ENCODE data around the gene RNU2-63P.
"Not testable (repeated sequence)": the region's sequence is repeated elsewhere in the genome, so short reads cannot be mapped to it uniquely, and the experiment has no call there.

RNU2-63P gene

DNA sequence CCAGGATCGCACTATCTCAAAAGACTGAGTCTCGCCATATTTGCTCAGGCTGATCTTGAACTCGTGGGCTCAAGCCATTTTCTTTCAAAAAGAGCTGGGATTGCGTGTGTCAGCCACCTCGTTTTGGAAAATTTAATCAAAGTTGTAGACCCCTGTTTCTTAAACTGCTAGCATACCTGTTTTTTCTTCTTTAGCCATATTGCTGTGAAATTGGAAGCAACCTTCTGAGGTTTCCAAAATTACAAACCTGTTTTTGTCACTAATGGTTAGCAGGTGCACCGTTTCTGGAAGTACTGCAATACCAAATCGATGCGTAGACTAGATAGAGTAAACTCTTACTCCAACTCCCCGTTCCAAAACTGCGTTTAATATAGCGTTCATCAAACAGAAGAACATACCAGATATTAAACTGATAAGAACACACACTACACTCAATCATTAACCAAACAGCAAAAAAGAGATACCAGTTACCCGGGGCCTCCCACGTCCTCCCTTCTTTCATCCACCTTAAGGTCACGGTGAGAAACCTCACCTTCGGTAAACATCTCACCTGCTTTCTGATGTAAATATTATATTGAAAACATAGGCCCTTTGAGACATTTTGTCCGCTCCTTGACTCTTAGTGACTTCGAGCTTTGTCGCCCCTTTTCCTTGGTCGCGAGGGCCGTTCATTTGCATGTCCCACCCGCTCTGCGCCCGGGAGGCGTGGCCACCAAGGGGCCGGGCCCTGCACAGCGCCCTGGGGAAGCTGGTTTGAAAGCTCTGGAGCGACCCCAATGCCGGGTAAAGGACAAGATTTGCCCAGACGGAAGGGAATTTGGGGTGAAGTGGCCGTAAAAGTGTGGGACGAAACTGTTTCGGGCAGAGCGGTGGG, at the start of gene RNU2-63P:
TSS of gene RNU2-63P (minus strand) at position 462 of the 874 bp plus-strand sequence.
- peak; percentile 84 for FAIRE-seq

DNA sequence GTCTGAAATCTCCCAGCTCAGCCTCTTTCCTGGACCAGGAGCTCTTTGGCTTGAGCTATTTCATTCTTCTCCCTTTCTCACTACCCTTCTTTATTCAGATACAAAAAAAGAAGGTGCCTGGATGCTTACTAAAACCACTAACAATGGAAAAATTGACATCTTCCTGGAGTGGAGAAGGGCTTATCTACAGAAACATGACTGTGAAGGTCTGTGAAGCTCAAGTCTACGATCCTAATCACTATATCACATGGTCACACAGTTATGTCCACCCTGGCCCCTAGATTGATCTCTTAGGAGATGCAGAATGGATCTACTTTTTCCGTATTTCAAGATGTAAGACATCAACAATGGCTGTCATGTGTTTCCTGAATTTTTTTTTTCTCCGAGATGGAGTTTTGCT, 44.9 kb upstream of the RNU2-63P start:
- no peak for FAIRE-seq

DNA sequence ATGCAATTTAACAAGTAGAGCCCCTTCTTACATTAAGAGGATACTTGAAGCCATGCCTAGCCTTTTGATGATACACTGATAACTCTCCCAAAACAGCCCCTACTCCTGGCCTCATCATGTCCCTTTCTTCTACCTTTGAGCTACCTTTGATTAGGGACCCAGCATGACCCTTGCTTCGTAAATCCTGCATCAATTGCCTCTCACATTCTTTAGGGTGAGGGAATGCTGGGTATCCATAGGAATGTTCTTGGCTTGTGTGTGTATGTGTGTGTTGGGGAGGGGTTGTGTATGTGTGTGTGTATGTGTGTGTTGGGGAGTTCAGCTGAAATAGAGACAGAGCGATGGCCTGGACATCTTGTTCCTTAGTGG, 44.5 kb upstream of the RNU2-63P start:
- no peak for FAIRE-seq

DNA sequence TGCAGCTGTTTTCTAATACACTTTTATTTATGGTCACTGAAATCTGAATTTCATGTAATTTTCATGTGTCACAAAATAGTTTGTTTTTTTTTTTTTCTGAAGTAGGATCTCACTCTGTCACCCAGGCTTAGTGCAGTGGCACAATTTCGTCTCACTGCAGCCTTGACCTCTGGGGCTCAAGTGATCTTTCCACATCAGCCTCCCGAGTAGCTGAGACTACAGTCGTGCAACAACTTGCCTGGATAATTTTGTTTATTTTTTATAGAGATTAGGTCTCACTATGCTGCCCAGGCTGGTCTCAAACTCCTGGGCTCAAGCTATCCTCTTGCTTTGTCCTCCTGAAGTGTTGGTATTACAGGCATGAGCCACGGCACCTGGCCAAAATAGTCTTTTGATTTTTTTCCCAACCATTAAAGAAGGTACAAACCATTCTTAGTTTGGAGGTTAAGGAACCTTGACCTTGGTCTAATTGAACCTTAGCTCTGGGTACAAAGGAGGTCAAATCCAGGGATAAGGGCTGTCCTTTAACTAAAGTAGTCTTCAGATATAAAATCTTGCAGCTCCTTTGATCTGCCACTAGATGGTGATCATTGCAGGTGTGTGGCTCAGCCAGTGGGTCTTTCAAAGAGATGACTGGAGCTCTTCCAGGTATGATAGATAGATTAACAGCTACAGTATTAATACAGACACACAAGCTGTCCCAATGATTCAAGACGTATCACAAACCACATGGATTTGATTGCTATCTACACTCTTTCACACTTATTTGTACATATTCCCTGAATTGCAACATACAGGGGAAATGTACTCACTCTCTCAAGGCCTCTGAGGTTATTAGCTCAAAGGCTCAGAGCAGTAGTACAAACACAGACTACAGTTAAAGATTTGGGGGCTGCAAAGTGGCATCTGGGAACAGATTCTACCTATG, 43.9 kb upstream of the RNU2-63P start:
- FAIRE-seq = peak; percentile 68

DNA sequence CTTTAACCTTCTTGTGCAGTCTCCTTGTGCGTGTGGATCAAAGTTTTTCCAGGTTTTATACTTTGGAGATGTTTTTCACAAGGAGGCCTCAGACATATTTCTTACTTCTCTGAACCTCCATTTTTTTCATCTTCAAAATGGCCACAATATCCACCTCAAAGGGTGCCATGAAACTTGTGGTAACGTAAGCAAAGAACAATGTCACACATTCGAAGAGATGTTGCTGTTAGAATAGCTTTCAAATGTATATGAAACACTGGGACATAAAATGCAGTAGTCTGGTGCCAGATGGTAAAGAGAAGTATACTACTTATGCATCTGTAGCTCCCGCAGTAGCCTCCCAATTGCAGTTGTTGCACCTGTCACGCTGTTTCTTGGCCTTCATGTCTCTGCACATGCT, 41.8 kb upstream of the RNU2-63P start:
- no peak for FAIRE-seq

DNA sequence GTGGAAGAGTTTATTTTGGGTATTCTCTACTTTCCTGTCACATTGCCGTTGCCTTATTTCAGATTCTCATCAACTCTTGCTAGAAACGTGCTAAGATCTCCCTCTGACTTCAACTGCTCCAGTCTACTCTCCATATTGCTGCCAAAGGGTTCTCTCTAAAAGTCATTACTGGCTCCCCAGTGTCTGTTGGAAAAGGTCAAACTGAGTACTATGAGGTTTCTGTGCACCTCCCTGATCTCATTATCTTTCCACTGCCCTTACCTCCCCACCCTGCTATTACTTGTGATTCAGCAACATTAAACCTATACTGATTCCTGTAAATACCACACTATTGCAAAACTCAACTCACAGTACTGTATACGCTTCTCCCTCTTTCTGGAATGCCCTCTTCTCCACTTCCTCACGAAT, 41.1 kb upstream of the RNU2-63P start:
- FAIRE-seq = no peak

DNA sequence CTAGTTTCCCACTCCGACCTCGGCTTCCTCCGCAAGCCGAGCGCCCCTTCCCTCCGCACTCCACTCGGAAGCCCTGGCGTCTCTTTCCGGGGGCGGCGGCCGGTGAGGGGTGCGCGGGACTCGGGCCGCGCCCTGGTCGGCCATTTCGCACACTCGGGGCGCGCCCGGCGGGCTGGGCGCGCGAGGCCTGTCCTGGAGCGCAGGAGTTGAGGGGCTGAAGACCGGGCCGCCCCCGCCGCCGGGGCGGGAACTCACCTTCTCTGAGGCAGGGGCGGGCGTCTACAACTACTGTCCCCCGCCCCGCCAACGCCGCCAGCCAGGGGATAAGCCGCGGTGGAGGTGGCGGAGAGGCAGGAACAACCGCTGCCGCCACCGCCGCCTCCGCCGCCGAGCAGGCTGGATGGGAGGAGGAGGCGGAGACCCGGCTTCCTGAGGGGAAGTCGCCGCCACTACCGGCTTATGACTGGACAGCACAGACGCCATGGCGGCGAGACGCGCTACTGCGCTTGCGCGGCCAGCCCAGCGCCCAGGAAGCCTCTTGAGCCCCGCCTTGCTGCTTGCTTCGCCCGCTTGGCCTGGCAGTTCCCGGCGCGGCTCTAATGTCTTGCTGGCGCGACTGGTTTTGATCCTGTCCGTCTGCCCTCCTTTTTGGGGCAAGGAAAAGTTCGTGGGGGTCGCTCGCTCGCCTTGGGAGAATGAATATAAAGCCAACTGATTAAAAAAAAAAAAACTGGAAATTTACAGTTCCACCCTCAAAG, 39.2 kb upstream of the RNU2-63P start, which contains the start of gene KRCC1:
TSS of gene KRCC1 (minus strand) at position 413 of the 758 bp plus-strand sequence. CDS start 27,220 bp downstream, outside the sequence.
- FAIRE-seq = no peak

DNA sequence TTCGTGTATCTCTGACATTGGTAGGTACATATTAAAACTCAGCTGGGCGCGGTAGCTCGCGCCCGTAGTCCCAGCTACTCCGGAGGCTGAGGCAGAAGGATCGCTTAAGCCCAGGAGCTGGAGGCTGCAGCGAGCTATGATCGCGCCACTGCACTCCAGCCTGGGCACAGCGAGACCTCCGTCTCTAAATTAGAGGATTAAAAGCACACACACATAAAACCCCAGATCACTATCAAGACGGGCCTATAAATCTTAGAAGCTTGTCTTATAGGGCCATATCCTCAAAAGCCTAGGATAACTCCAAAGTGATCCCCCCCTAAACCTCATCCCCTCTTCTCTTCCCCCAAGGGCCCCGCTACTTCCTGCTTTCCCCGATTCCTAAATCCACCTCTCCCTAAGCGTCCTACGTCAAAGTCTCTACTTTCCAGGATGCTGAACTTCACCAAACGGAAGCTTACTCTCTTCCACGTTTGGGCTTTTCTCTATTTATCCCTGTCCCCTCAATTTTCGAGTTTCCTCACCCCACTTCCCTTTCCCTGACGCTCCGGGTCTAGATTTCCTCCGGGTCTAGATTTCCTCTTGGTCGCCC, 38.5 kb upstream of the RNU2-63P start:
- FAIRE-seq = no peak

DNA sequence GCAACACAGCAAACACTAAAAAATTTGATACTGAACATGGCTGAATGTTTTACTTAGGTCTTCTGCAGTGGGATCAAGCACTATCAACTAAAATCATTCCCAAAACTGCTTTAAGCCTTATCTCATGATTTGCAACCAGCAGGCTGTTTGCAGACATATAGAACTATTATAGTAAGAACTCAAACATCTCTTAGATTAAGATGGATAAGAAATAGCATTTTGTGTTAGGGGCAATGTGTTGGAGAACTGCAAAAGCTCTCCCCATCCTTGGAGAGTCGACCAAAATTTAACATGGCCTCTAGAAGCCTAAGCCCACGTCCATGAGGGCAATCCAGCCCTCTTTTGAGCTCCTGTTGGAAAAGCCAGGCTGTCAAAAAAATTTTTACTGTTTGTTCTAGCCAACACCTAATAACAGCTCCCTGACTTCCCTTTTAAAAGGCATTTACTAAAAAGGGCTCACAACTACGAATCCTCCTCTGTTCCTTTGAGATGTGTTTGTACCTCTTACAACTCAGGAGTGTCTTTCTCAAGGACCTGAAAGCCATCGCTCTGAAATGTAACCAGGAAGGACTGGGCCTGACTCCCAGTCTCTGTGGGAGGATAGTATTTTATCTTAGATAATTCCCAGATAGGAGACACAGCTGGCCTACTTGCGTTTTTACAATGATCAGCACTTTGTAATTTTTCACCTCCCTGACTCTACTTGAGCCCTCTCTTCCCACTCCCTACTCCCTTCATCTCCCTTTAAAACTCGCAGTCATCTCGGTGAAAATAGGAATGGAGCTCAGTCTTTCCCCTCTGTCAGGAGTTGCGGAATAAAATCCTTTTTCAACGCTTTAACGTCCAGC, 37.8 kb upstream of the RNU2-63P start:
- no peak for FAIRE-seq

DNA sequence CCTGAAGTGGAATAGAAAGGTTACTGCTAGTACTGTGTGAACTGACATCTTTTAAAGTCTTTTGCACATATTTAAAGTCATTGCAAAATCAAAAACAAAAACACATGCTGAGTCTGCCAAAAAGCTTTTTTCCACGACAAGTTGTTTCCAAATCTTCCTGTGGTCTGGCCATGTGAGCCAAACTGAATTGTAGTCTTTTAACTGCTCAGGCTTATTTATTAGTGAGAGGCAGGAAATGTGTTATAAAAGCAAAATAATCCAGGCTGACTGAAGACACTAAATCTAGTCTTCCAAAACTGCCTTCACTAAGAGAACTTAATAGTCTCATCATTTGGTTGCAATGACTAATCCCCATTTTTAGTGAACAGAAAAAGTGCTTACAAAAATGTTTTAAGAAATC, 36.9 kb upstream of the RNU2-63P start:
- no peak for FAIRE-seq

DNA sequence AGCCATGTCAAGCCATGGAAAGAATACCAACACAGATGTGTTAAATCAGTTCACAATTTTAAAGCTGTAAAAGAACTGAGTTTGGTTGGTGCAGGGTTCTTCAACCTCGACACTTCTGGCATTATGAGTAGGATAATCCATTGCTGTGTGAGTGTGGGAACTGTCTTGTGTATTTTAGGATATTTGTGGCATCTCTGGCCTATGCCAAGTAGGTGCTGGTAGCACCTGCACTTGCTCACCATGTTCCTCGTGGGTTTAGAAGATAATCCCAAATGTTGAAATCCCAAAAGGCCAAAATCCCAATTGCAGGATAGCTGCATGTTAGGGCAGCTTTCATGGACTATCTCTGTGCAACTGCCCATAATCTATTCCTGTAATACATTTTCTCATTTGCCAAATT, 35.4 kb upstream of the RNU2-63P start:
- FAIRE-seq = no peak

DNA sequence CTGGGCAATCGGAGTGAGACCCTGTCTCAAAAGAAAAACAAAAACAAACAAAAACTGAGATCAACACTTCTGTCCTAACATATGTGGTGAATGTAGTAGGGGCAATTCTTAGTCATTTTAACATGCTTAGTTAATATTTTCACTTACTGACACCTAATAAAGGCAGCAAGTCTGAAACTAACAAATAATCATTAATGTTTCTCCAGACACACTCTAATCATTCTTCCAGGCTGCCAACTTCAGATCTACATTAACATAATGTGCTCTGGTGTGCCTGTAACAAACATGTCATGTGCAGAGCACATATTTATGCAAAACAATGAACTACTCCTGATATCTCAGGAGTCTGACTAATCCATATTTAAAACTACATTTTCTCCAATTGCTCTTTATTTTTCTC, 33.3 kb upstream of the RNU2-63P start:
- no peak for FAIRE-seq

DNA sequence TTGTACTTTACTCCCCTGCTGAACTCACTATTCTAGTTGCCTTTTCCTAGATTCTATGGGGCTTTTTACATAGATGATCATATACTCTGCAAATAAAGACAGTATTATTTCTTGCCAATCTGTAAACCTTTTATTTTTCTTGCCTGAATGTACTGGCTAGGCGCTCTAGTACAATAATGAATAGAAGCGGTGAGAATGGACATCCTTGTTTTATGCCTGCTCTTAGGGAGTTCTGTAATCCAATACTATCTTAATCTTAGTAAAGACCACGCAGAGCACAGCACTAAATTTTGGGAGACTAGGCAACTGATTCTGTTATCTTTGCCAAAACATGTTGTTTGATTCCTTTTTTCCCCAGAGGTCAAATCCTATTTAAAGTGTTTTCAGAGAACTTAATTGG, 32.2 kb upstream of the RNU2-63P start:
- no peak for FAIRE-seq

DNA sequence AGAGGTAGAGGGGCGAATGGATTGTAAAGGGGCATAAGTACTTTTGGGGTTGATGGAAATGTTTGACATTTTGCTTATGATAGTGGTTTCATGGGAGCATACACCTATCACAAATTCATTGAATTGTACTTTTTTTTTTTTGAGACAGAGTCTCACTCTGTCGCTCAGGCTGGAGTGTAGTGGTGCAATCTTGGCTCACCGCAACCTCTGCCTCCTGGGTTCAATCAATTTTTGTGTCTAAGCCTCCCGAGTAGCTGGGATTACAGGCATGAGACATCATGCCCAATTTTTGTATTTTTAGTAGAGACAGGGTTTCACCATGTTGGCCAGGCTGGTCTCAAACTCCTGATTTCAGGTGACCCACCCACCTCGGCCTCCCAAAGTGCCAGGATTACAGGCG, 29.2 kb upstream of the RNU2-63P start:
- not testable (repeated sequence) for FAIRE-seq

DNA sequence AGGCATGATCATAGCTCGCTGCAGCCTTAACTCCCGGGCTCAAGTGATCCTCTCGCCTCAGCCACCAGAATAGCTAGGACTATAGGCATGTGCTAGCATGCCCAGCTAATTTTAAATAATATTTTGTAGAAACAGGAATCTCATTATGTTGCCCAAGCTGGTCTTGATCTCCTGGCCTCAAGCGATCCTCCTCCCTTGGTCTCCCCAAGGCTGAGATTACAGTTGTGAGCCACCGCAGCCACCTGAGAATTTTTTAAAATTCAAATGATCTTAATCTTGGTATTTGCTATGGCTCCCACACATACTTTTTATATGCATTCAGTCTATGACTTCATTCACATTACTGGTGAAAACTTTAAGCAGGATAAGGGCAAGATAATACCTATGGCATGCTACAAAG, 26.1 kb upstream of the RNU2-63P start:
- FAIRE-seq = no peak

DNA sequence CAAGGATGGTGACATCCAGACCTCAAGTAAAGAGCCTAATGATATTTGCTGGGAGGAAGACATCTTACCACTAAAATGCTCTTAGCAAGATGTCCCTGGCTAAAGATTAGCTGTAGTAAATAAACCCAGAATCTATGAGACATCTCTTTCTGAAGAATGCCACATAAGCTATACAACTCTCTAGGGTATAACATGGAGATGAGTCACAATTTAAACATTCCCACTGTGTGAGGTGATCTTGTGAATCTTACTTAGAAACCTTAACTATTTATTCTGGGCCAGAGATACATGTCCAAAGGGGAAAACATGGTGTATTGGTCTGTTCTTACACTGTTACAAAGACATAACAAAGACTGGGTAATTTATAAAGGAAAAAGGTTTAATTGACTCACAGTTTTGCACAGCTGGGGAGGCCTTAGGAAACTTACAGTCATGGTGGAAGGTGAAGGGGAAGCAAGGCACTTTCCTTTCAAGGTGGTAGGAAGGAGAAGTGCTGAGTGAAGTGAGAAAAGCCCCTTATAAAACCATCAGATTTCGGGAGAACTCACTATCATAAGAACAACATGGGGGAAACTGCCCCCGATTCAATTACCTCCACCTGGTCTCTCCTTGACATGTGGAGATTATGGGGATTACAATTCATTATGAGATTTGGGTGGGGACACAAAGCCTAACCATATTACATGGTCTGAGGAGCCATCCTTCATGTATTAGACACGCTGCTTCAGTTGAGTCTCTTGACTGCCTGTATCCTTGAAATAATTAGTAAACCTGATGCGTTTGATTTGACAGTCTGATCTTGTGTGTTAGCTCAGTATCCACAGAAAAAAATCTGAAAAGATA, 22.1 kb upstream of the RNU2-63P start:
- no peak for FAIRE-seq

DNA sequence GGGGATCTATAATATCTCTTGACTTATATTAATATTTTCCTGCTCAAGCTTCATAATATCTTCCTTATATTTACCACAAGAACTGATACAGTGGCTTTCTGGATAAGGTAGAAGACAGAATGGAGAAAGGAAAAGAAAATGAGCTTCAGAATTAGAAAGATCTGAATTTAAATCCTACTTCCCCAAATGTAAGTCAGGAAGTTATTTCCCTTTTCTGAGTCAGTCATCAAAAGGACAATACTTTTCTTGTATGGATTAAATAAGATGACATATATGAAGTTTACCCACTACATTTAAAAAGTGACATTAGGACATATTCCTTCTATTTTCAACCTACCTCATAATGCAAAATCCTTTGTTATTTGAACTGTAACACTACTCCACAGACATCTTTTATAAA, 20.3 kb upstream of the RNU2-63P start:
- no peak for FAIRE-seq

DNA sequence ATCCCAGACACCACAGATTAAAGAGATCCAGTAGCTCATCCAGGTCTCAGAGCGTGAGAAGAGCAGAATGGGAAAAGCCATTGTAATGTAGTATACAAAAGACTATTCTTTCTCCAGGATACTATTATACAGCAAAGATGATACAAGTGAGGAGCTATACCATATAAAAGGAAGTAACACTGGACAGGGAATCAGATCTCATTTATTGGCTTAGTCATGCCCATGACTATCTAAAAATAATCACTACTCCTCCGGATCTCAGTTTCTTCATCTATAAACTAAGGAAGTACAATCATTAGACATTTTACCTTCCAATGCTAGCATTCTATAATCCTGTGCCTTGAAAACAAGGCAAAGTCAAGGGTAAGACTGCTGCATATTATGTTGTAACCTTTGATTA, 19.8 kb upstream of the RNU2-63P start:
- FAIRE-seq = no peak

DNA sequence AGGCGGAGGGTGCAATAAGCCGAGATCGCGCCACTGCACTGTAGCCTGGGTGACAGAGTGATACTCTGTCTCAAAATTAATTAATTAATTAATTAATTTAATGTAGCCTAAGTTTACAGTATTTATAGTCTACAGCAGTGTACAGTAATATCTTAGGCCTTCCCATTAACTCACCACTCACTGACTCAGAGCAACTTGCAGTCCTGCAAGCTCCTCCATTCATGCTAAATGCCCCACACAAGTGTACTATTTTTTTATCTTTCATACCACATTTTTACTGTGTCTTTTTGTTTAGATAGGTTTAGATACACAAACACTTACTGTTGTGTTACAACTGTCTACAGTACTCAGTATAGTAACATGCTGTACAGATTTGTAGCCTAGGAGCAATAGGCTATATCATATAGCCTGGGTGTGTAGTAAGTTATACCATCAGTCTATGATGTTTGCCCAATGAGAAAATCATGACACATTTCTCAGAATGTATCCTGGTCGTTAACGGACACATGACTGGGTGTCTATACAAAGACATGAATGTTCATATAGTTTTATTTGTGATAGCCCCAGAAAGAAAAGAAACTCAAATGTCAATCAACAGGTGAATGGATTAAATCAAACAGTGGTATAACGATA, 15.8 kb upstream of the RNU2-63P start:
- FAIRE-seq = no peak

DNA sequence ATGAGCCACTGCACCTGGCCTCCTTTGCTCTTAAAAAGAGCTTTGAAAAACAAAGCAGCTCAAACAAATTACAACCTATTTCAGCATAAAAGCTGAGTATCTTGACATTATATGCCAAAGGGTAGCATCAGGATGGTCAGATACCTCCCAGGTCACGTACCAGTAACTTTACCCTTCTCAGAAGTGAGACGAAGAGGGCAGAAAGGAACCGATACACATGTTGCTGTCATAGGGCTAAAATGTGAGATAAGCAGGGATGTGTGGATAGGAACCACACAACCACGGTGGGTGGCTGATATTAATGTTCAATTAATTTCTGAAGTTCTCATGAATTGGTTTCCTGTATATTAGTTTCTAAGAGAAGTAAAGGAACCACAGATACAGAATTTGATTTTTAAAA, 12.6 kb upstream of the RNU2-63P start:
- FAIRE-seq = no peak

Data from islet of Langerhans (tissue), 1 donor.